Brain microvascular endothelial cell (primary cell): ENCODE data around the gene EPB41L1.

Source experiments
- DNase-seq: peaks from one replicate; pipeline ENCODE4 v3.0.0-alpha.2; 2020
- H3K27ac ChIP-seq: fragments of 250-450 bp; sonication (Bioruptor Pico); 2 replicates; pipeline ENCODE4 v1.5.1; 2020; ENCODE audit warnings: mild to moderate bottlenecking, moderate library complexity
- H3K27me3 ChIP-seq: fragments of 250-450 bp; sonication (Bioruptor Pico); replicated peaks from 2 replicates; pipeline ENCODE4 v1.5.1; 2020; ENCODE audit warnings: mild to moderate bottlenecking
- H3K36me3 ChIP-seq: fragments of 250-450 bp; sonication (Bioruptor Pico); replicated peaks from 2 replicates; pipeline ENCODE4 v1.5.1; 2020; ENCODE audit warnings: mild to moderate bottlenecking
- H3K4me3 ChIP-seq: 2 replicates; pipeline ENCODE4 v1.5.1; 2011; ENCODE audit warnings: low read depth, mild to moderate bottlenecking, control low read depth, low read length, moderate library complexity
- CTCF ChIP-seq: IDR thresholded peaks from 2 replicates; pipeline ENCODE4 v1.5.1; 2011; ENCODE audit warnings: low read depth, mild to moderate bottlenecking, moderate library complexity, low read length, control low read depth, inconsistent platforms; ENCODE audit errors: missing control alignments
- in situ Hi-C: cut with HindIII; loops from 2 replicates; pipeline ENCODE4 v1.10.0; 2017; ENCODE audit warnings: low sequenced_read_pairs, low pct_ligation_motif_present

The EPB41L1 gene

GRCh38 chr20:36170542-36171215, 16.1 kb downstream of the EPB41L1 start:
- Histone ChIP-seq H3K4me3 (no peak overlapping the region), H3K36me3 (no peaks in the 10 kb centered on the region), H3K27me3 (no peaks in the 10 kb centered on the region), H3K27ac (no peak overlapping the region)
- no peak for DNase-seq
- no peak for TF ChIP-seq CTCF
- in situ Hi-C loops: no loop called here

GRCh38 chr20:36173451-36173933, 19.0 kb downstream of the EPB41L1 start:
- H3K27ac ChIP-seq: no peak overlapping the region
- TF ChIP-seq CTCF: no peak
- peak; percentile 10 for DNase-seq
- H3K27me3 ChIP-seq: no peaks in the 10 kb centered on the region
- H3K36me3 ChIP-seq: no peaks in the 10 kb centered on the region
- no peak overlapping the region for H3K4me3 ChIP-seq
- in situ Hi-C loops: no loop called here

GRCh38 chr20:36175016-36175415, 20.5 kb downstream of the EPB41L1 start:
- peak; percentile 9 for DNase-seq
- Histone ChIP-seq H3K36me3 (no peaks in the 10 kb centered on the region), H3K4me3 (no peak overlapping the region), H3K27me3 (no peaks in the 10 kb centered on the region), H3K27ac (no peak overlapping the region)
- TF ChIP-seq CTCF: no peak
- in situ Hi-C loops: no loop called here

GRCh38 chr20:36175475-36175995, 21.0 kb downstream of the EPB41L1 start:
- Histone ChIP-seq H3K36me3 (no peaks in the 10 kb centered on the region), H3K27ac (no peak overlapping the region), H3K27me3 (no peaks in the 10 kb centered on the region), H3K4me3 (no peak overlapping the region)
- DNase-seq: no peak
- in situ Hi-C loops: no loop called here
- no peak for TF ChIP-seq CTCF

GRCh38 chr20:36177716-36178115, 23.2 kb downstream of the EPB41L1 start:
- no peak overlapping the region for H3K4me3 ChIP-seq
- in situ Hi-C loops: no loop called here

More at GRCh38 chr20:36177716-36178115, 23.2 kb downstream of the EPB41L1 start:
- Histone ChIP-seq H3K36me3 (no peaks in the 10 kb centered on the region), H3K27ac (no peak overlapping the region), H3K27me3 (no peaks in the 10 kb centered on the region)
- TF ChIP-seq CTCF: no peak
- no peak for DNase-seq
